NCI-H1436 (cell line): ENCODE results near the gene ARMCX4.
"Not testable (repeated sequence)": the region's sequence is repeated elsewhere in the genome, so short reads cannot be mapped to it uniquely, and the experiment has no call there.

ENCODE experiments used
- DNase-seq: peaks from one replicate; lab custom pipeline; 2025; lab: John Stamatoyannopoulos, UW

The ARMCX4 gene

DNA sequence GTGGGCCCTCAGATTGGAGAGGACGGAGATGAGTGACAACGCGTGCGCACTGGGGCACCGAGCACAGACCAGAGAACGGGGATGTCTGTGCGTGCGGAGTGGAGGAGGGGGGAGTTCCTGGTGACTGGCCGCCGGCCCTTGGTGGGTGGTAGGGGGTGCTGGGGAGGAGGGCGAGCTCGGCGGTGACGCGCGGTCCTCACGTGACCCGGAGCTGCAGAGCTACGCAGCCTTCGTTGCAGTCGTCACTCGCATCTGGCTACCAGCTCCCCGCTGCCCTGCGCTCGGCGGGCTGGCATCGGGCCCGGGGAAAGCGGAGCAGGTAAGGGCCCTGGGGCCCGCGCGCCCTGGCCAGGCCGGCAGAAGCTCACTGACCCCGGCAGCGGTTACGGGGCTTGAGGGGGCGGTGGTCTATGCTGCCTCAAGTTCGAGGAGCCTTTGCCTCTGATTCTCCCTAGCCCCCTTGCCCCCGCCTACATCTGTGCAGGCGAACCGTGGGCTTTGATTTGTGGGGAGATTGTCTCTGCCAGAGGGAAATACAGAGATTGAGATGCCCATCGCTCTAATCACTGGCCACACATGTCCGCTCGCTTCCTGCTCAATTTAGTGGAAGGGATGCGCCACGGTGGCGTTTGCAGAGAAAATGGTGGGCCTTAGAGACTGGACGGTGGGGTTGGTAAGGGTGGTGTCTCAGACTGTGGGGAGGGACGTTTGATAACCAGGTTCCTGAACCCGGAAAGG lies at the start of gene ARMCX4:
Gene ARMCX4 (plus strand): TSS at position 245 of the 738 bp plus-strand sequence. CDS start 3,134 bp downstream, outside the sequence.
- DNase-seq, result peak; percentile 87

DNA sequence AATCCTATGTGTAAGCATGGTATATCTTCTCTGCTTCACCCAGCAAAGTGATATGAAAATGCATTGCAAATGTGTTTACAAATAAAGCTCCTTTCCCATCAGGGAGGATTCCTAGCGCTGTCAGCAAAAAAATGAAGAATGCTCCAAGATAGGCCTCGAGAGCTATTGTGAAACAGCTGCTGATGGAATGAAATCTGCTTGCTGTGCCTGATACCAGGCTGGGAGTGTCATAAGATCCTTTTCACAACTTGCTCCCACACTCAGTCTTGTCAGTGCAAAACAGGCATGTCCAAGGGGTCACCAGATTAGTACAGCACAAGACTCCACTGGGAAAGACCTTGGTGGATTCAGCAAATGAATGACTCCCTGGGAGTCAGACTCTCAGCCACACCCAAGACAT lies 43.2 kb upstream of the ARMCX4 start:
- DNase-seq, result no peak

DNA sequence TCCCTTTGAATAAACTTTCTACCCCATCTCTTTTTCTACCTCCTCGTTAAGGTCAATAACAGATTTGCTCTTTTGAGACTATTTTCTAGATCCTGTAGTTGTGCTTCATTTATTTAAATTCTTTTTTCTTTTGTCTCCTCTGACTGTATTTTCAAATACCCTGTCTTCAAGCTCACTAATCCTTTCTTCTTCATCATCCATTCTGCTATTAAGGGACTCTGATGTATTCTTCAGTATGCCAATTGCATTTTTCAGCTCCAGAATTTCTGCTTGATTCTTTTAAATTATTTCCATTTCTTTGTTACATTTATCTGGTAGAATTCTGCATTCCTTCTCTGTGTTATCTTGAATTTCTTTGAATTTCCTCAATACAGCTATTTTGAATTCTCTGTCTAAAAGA lies 36.0 kb upstream of the ARMCX4 start:
- DNase-seq, result no peak

DNA sequence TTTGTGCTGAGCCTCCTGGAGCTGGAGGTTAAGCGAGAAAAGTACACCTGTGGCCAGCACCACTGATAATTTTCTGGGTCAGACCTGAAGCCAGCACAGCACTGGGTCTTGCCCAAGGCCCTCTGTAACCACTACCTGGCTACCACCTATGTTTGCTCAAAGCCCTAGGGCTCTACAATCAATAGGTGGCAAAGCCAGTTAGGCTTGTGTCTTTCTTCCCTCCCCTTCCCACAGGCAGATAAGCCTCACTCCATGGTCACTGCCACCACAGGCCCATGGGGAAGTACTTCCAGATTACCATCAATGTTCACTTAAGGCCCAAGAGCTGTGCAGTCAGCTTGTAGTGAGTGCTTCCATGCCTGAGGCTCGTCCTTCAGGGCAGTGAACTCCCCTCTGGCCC lies 35.2 kb upstream of the ARMCX4 start:
- no peak for DNase-seq

DNA sequence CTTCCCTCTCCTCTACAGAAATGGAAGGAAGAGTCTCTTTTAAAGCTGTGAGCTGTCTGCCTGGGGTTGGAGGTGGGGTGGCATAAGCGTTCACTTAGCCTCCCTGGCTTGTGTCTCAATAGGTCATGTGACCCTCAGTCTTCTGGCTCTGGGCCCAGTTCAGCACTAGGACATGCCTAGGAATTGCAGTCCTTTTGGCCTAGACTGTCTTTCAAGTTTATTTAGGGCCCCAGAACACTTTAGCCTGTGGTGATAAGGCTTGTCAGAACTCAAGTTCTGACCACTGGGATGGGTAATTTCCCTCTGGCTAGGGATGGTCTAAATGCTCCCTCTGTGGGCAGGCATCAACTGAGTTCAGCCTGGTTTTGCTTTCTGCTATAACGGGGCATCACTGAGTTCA lies 34.3 kb upstream of the ARMCX4 start:
- DNase-seq, result no peak

DNA sequence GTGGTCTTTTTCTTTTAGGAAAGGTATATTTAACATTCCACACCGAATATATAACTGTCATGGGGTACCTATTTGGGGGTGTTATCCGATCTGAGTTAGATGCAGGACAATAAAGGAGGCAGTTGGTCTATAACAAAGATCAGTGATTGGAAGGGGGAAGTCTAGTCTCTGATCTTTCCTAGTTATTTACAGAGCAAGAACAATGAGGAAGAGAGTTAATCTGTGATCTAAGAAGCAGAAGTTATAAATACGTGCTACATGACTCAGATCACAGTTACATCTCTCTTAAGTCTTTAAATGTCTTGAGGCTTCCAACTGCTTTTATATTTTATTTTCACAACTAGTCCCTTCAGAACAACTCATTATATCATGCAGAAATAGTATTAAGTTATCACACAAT lies 33.2 kb upstream of the ARMCX4 start:
- DNase-seq, result no peak

DNA sequence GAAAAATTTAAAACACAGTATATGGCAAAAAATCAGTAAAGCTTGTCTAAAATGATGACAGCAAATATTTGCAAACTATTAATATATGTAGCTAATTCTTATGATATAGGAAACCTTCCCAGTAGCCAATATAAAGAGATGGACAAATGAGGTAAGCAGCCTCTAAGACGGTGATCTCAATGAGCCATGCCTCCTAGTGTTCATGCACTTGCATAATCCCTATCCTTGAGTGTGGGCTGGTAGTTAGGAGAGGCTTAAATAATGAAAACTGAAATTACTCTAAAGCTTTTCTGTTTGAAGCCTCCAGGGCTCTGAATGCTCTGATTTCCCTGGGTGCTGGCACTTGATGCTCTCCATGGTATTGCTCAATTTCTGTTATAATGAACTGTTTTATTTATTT lies 24.6 kb upstream of the ARMCX4 start:
- DNase-seq, result peak; percentile 0

DNA sequence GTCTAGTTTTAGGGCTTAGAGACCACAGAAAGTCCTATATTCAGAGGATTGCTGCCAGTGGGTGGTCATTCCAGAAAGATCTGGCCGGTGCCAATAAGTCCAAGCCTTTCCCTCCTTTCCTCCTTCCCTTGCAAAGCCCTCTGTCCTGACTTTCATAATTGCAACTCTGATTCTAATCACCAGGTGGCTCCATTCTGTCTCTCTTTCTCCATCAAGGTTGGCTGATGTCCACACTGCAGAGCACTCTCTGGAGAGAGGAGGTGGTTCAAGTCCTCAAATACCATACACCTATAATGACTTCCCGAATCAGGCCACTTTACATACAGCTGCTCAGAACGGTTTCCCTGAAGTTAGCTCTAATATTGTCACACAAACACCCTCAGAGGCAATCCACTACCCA lies 22.4 kb upstream of the ARMCX4 start:
- DNase-seq, result peak; percentile 34

DNA sequence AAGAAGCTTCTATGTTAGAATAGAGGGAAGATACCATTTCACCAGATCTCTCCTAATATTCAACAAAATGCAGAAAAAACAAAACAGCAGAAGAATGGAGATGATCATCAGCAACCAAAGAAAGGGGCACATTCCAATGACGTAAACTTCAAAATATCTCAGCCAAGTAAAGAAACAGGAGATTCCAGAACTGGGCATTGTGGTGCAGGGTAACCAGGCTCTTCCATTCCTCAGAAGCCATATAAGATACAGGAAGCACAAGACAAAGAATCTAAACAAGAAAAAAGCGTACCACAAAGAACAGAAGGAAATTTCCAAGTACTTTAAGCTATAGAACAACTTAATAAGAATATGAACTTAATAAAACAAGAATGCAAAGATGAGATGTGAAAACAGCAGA lies 6.9 kb upstream of the ARMCX4 start:
- DNase-seq, result no peak

DNA sequence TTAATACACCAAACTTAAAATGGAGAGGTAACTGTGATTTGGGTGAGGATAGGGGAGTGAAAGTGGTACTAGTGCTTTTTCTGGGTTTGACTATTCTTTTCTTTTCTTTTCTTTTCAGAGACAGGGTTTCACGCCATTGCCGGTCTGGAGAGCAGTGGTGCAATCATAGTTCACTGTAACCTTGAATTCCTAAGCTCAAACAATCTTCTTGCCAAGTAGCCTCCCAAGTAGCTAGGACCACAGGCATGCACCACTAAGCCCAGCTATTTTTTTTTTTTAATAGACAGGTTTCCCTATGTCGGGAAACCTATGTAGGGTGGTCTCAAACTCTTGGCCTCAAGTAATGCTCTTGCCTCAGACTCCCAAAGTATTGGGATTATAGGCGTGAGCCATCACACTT lies 3.0 kb upstream of the ARMCX4 start:
- DNase-seq, result no peak

DNA sequence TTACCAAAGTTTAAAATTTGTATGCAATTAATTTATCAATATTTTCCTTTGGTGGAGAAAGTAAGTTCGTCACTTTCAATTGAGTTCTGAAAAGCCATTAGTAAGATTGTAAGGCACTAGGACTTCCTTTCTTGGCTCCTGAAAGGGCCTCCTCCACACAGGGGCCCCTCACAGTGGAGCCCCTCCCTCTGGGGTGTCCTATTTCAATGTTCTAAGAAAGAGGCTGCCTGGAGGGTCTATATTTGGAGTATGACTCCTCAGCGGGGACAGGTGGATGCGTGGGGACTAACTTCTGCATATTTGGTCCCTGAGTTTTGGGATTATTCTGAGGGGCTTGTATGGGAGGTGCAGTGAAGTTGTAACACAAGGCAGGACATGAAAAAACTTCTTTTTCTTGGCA lies 1.6 kb upstream of the ARMCX4 start:
- peak; percentile 0 for DNase-seq

DNA sequence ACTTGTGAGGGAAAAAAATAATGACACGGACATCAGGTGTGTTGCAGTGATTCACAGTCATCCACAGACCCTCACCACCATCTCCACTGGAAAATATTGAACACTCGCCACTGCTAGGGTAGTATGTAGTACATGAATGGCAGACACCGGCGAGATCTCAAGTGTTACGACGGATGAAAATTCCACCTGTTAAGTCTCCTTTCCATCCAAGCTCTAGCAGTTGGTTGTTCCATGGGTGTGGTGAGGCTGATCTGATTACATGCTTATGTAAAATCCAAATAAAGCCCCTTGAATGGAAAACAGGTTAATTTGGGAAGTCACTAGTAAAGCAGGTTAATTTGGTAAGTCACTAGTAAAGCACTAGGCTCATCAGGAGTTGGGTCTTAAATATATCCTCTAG lies 1.1 kb upstream of the ARMCX4 start:
- DNase-seq, result no peak

DNA sequence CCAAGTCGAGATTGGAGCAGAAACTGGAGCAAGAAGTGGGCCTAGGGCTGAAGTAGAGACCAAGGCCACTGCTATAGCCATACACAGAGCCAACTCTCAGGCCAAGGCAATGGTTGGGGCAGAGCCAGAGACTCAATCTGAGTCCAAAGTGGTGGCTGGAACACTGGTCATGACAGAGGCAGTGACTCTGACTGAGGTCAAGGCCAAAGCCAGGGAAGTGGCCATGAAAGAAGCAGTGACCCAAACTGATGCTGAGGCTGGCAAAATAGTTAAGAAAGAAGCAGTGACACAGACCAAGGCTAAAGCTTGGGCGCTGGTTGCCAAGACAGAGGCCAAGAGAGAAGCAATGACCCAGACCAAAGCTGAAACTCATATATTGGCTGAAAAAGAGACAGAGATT lies 3.5 kb downstream of the ARMCX4 start:
- DNase-seq, result no peak

DNA sequence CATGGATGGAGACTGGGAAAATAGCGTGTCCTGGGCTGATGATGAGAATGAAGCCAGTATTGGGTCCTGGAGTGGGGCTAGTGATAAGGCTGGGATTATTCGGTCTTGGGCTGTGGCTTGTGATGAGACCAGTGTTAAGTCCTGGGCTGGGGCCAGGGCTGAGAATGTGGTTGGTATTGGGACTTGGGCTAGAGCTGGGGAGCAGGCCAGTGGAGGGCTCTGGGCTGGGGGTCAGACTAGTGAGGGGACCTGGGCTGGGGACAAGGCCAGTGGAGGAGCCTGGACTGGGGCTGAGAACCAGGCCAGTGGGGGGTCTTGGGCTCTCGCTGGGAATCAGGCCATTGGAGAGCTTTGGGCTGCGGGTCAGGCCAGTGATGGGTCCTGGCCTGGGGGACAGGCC lies 6.7 kb downstream of the ARMCX4 start:
- no peak for DNase-seq

DNA sequence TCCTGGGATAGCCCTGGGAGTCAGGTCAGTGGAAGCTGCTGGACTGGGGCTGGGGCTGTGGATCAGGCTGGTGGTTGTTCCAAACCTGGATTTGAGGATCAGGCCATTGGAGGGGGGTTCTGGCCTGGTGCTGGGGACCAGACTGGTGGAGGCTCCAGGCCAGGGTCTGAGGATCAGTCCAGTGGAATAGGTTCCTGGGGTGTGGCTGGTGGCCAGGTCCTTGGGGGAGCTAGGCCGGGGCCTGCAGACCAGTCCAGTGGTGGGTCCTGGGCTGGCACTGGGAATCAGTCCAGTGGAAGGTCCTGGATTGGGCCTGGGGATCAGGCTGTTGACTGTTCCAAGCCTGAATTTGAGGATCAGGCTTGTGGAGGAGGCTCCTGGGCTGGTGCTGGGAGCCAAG lies 8.0 kb downstream of the ARMCX4 start:
- DNase-seq, result no peak

DNA sequence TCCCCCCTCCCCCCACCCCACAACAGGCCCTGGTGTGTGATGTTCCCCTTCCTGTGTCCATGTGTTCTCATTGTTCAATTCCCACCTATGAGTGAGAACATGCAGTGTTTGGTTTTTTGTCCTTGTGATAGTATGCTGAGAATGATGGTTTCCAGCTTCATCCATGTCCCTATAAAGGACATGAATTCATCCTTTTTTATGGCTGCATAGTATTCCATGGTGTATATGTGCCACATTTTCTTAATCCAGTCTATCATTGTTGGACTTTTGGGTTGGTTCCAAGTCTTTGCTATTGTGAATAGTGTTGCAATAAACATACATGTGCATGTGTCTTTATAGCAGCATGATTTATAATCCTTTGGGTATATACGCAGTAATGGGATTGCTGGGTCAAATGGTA lies 17.7 kb downstream of the ARMCX4 start:
- not testable (repeated sequence) for DNase-seq

DNA sequence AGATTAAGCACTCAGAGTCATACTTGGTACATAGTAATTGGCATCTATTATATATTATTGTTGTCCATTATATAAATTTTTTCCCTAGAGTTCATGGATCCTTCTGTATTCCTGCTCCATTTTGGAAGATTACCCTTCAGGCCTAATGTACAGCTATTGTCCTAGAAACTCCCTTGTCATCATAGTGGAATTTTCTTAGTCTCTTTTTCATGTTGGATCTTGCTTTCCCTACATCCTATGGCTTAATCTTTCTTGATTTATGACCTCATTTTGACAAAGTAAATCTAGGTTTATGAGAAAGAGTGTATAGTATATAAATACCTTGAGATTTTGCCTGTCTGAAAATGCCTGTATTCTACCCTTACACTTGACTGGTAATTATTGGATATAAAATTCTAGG lies 22.1 kb downstream of the ARMCX4 start:
- no peak for DNase-seq

DNA sequence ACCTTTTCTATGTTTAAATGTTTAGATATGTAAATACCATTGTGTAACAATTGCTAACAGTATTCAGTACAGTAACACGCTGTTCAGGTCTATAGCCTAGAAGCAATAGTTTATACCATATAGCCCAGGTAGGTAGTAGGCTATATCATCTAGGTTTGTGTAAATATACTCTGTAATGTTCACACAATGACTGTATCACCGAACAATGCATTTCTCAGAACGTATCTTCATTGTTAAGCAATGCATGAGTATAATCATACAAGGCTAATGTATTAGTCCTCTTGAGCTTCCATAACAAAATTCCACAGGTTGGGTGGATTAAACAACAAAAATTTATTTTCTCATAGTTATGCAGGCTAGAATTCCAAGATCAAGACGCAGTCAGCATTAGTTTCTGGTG lies 22.7 kb downstream of the ARMCX4 start:
- DNase-seq, result no peak

DNA sequence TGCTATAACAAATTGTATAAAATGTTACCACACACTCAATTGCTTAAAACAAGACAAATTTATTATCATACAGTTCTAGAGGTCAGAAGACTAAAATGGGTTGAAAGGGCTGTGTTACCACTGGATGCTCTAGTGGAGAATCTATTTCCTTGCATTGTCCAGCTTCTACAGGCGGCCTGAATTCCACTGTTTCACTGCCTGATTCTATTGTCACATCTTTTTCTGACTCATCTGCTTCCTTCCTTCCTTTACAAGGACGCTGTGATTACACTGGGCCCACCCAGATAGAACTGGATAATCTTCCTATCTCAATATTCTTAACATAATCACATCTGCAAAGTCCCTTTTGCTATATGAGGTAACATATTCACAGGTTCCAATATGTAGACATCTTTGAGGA lies 45.7 kb downstream of the ARMCX4 start:
- DNase-seq, result no peak
